Right ventricle myocardium inferior (tissue), 1 donor: ENCODE results near the gene ZFAND2A. TPM values are rescaled to one million over a fixed set of nuclear protein-coding genes. Genes with fewer than 3 reads are reported as not detected.

Experiments
- total RNA-seq: library from RNA; stranded (reverse); fragmentation: NEBNext Ultra II Directional; extraction: Animal tissue kit (Norgen Biotek cat#: 25700); gene quantifications from one replicate; pipeline ENCODE4 v1.2.1, GENCODE V29; 2021
- donor health status: DM: no; HTN: yes; CAD: no; lungs with severe emphysema.

The ZFAND2A gene
- total RNA-seq, 1 donor from 2014 or later = 5.9 TPM

Other genes starting within 250 kb of the ZFAND2A start
- gene ADAP1, start 205.5 kb downstream of the ZFAND2A start, total RNA-seq = 10.0 TPM
- gene COX19, start 184.6 kb downstream of the ZFAND2A start, total RNA-seq = 8.2 TPM
- not detected for gene CYP2W1, start 177.0 kb downstream of the ZFAND2A start, total RNA-seq
- 30.6 TPM for gene GPR146, start 115.7 kb downstream of the ZFAND2A start, total RNA-seq
- 3.6 TPM for gene GPER1, start 72.1 kb downstream of the ZFAND2A start, total RNA-seq
- not detected for gene UNCX, start 72.7 kb upstream of the ZFAND2A start, total RNA-seq